H1 (cell line): ENCODE measurements around the gene PRODH.

Source experiments
- BACH1 ChIP-seq: IDR thresholded peaks from 2 replicates; pipeline ENCODE4 v1.6.1; 2012; ENCODE audit warnings: low read length, improper control_type of control experiment
- CHD2 ChIP-seq: IDR thresholded peaks from 2 replicates; pipeline ENCODE4 v1.6.1; 2012; ENCODE audit warnings: low read length, improper control_type of control experiment
- CTCF ChIP-seq, 3 experiments: IDR thresholded peaks; 1 replicate in 2 of 3; 2 replicates in 1 of 3; pipeline versions ENCODE4 v1.5.1 to v1.6.1; 2011; ENCODE audit warnings: low read length in 3 of 3, mild to moderate bottlenecking in 3 of 3, inconsistent platforms in 2 of 3, low read depth in 1 of 3, moderate library complexity in 1 of 3; ENCODE audit not compliant: insufficient read depth in 1 of 3; ENCODE audit errors: control extremely low read depth in 1 of 3
- EP300 ChIP-seq, 2 experiments: IDR thresholded peaks; 1 replicate in 1 of 2; 2 replicates in 1 of 2; pipeline ENCODE4 v1.6.1; 2011 to 2012; ENCODE audit warnings: low read depth in 2 of 2, low read length in 2 of 2, mild to moderate bottlenecking in 2 of 2, borderline replicate concordance in 1 of 2, inconsistent platforms in 1 of 2, moderate library complexity in 1 of 2
- MAFK ChIP-seq: IDR thresholded peaks from 2 replicates; pipeline ENCODE4 v1.6.1; 2012; ENCODE audit warnings: low read depth, mild to moderate bottlenecking, improper control_type of control experiment, low read length
- POLR2A ChIP-seq, 2 experiments: IDR thresholded peaks; 1 replicate in 1 of 2; 2 replicates in 1 of 2; pipeline ENCODE4 v1.6.1; 2011; ENCODE audit warnings: low read depth in 2 of 2, low read length in 2 of 2, mild to moderate bottlenecking in 2 of 2; ENCODE audit errors: control extremely low read depth in 1 of 2
- POLR2AphosphoS5 ChIP-seq: IDR thresholded peaks from 2 replicates; pipeline ENCODE4 v1.6.1; 2011; ENCODE audit warnings: low read depth, low read length
- RNF2 ChIP-seq: fragments of 200-900, 300-1000 bp; sonication (generic); IDR thresholded peaks from 2 replicates; pipeline ENCODE4 v1.7.1; 2016; ENCODE audit warnings: borderline replicate concordance, low read depth, mild to moderate bottlenecking, antibody characterized with exemption, low read length; ENCODE audit not compliant: poor library complexity, severe bottlenecking; ENCODE audit errors: missing control alignments
- TAF1 ChIP-seq: IDR thresholded peaks from 2 replicates; pipeline ENCODE4 v1.6.1; 2011; ENCODE audit warnings: mild to moderate bottlenecking, low read depth, low read length
- TEAD4 ChIP-seq: IDR thresholded peaks from 2 replicates; pipeline ENCODE4 v1.6.1; 2012; ENCODE audit warnings: low read depth, low read length, inconsistent platforms, mixed read lengths
- USF2 ChIP-seq: IDR thresholded peaks from 2 replicates; pipeline ENCODE4 v1.6.1; 2011; ENCODE audit warnings: low read length, improper control_type of control experiment
- YY1 ChIP-seq: IDR thresholded peaks from 2 replicates; pipeline ENCODE4 v1.6.1; 2011; ENCODE audit warnings: low read depth, mild to moderate bottlenecking, low read length

GRCh38 chr22:18931905-18932652, 4.0 kb downstream of the PRODH start:
- no peak for TF ChIP-seq CTCF (IDR thresholded peaks at IDR 0.05; ENCODE audit: control extremely low read depth in 1 of 3, insufficient read depth in 1 of 3, low read depth in 1 of 3, low read length in 3 of 3)
- no peak for TF ChIP-seq MAFK
- no peak for TF ChIP-seq USF2
- TF ChIP-seq YY1: no peak
- no peak for TF ChIP-seq BACH1
- TF ChIP-seq TAF1: no peak
- no peak for TF ChIP-seq POLR2AphosphoS5
- no peak for TF ChIP-seq EP300 (IDR thresholded peaks at IDR 0.05; ENCODE audit: borderline replicate concordance in 1 of 2, low read depth in 2 of 2, low read length in 2 of 2)
- no peak for TF ChIP-seq POLR2A (IDR thresholded peaks at IDR 0.05; ENCODE audit: control extremely low read depth in 1 of 2, low read depth in 2 of 2, low read length in 2 of 2)
- no peak for TF ChIP-seq RNF2
- TF ChIP-seq CHD2: no peak
- no peak for TF ChIP-seq TEAD4
